ENCODE measurements around the gene FCHSD2.

FCHSD2 gene

DNA sequence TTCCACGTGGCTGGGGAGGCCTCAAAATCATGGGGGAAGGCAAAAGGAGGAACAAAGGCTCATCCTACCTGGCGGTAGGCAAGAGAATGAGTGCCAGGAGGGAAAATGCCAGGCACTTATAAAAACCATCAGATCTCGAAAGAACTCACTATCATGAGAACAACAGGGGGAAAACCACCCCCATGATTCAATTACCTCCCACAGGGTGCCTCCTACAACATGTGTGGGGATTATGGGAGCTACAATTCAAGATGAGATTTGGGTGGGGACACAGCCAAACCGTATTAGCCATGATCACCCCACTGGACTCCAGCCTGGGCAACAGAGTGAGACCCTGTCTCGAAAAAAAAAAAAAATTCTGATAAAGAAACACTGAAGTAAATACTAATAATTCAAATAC, 87.1 kb downstream of the FCHSD2 start:
- in situ Hi-C loops (cut with HindIII; ENCODE audit: low sequenced_read_pairs), result no loop called here
- H3K4me3 ChIP-seq (ENCODE audit: low read depth, low read length), result no peak overlapping the region
- DNase-seq (ENCODE audit: low read depth), result no peak
- TF ChIP-seq CTCF (IDR thresholded peaks at IDR 0.05; ENCODE audit: low read depth, low read length, missing control alignments), result no peak

- TF ChIP-seq CTCF (IDR thresholded peaks at IDR 0.05; ENCODE audit: low read depth, low read length, missing control alignments), result no peak
- in situ Hi-C loops (cut with HindIII; ENCODE audit: low sequenced_read_pairs), result no loop called here
- no peak overlapping the region for H3K4me3 ChIP-seq (ENCODE audit: low read depth, low read length)
- no peak for DNase-seq (ENCODE audit: low read depth)
Observed at GRCh38 chr11:73053964-73054363, 88.2 kb downstream of the FCHSD2 start.

DNA sequence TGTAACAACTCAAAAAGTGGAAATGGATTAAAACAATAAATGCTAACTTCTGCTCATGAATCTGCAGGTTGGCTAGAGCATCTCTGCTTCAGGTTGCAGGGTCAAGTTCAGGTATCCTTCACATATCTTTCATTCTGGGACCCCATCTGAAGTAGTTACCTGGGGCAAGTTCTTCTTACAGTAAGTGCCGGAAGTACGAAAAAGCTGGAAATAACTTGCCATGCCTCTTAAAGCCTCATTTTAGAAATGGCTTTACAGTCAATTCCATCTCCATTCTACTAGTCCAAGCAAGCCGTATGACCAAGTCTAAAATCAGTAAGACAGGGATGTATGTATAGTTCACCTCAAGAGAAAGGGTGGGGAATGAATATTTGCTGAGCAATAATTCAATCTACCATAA, 93.7 kb downstream of the FCHSD2 start:
- DNase-seq (ENCODE audit: low read depth), result no peak
- TF ChIP-seq CTCF (IDR thresholded peaks at IDR 0.05; ENCODE audit: low read depth, low read length, missing control alignments), result no peak
- in situ Hi-C loops (cut with HindIII; ENCODE audit: low sequenced_read_pairs), result no loop called here
- H3K4me3 ChIP-seq (ENCODE audit: low read depth, low read length), result no peak overlapping the region

- TF ChIP-seq CTCF (IDR thresholded peaks at IDR 0.05; ENCODE audit: low read depth, low read length, missing control alignments), result no peak
- no peak for DNase-seq (ENCODE audit: low read depth)
- in situ Hi-C loops (cut with HindIII; ENCODE audit: low sequenced_read_pairs), result no loop called here
- H3K4me3 ChIP-seq (ENCODE audit: low read depth, low read length), result no peak overlapping the region
Observed at GRCh38 chr11:73047773-73048371, 94.2 kb downstream of the FCHSD2 start.

DNA sequence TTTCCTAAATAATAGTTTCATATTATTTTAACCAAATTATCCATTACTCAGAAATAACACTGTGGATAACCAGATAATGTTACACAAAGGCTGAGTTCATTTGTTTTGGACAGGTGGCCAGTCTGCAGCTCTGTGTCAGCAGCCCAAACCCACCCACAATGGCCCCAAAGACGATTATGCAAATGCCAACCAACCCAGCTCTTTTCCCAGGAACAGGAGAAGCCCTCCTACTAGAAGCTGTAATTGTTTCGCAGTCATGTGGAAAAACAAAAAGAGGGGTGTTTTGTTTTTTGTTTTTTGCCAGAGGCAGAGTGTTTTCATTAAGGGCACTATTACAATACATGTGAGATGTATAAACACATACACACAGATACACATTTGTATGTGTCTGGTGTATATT, 102.1 kb downstream of the FCHSD2 start:
- in situ Hi-C loops (cut with HindIII; ENCODE audit: low sequenced_read_pairs), result no loop called here
- TF ChIP-seq CTCF (IDR thresholded peaks at IDR 0.05; ENCODE audit: low read depth, low read length, missing control alignments), result no peak
- DNase-seq (ENCODE audit: low read depth), result no peak
- no peak overlapping the region for H3K4me3 ChIP-seq (ENCODE audit: low read depth, low read length)

DNA sequence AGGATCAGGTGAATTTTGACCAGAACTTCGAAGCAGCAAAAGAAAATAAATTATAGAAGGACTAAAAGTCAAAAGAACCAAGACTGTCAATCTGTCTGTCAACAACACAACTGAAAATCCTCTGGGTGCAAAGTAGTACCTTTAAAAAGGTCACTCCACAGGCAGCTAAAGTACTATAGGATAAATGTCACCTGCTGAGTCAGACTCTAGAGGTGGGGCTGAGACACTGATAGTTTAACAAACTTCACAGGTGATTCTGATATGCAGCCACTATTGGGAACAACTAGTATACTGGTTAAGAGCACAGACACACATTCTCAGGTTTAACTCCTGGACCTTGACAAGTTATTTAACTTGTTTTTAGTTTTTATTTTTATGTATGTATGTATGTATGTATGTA, 107.3 kb downstream of the FCHSD2 start:
- no peak for DNase-seq (ENCODE audit: low read depth)
- TF ChIP-seq CTCF (IDR thresholded peaks at IDR 0.05; ENCODE audit: low read depth, low read length, missing control alignments), result no peak
- H3K4me3 ChIP-seq (ENCODE audit: low read depth, low read length), result no peak overlapping the region
- in situ Hi-C loops (cut with HindIII; ENCODE audit: low sequenced_read_pairs), result no loop called here

- no peak overlapping the region for H3K4me3 ChIP-seq (ENCODE audit: low read depth, low read length)
- DNase-seq (ENCODE audit: low read depth), result no peak
- TF ChIP-seq CTCF (IDR thresholded peaks at IDR 0.05; ENCODE audit: low read depth, low read length, missing control alignments), result no peak
- in situ Hi-C loops (cut with HindIII; ENCODE audit: low sequenced_read_pairs), result no loop called here
Observed at GRCh38 chr11:73034331-73034730, 107.8 kb downstream of the FCHSD2 start.

Measured in astrocyte of the cerebellum (primary cell).